Vagina (tissue), 2 donors: ENCODE results near the gene PRSS35.

Source experiments
- POLR2A ChIP-seq, 2 donors: fragments of 450-650 bp; IDR thresholded peaks; one replicate each; pipeline ENCODE4 v1.6.1; 2017; ENCODE audit warnings: antibody characterized with exemption in 2 of 2, mild to moderate bottlenecking in 2 of 2, moderate library complexity in 2 of 2
- POLR2AphosphoS5 ChIP-seq, 2 donors: sonication (generic); formaldehyde crosslinking; IDR thresholded peaks; one replicate each; pipeline ENCODE4 v1.9.0; 2017; ENCODE audit warnings: antibody characterized with exemption in 2 of 2, mild to moderate bottlenecking in 2 of 2, low read depth in 1 of 2; ENCODE audit not compliant: insufficient read depth in 1 of 2
- TF ChIP-seq, protein P1 (sequence below), 3 experiments: fragments of 450-650 bp in 2 of 3; fragments of 200-600 bp in 1 of 3; sonication (generic) in 1 of 3; IDR thresholded peaks; one replicate each; pipeline ENCODE4 v1.5.1; 2017 to 2019; ENCODE audit warnings: antibody characterized with exemption in 3 of 3, mild to moderate bottlenecking in 2 of 3, moderate library complexity in 2 of 3

GRCh38 chr6:83480470-83480869 lies 31.9 kb upstream of the PRSS35 start:
- TF ChIP-seq, protein P1, sequence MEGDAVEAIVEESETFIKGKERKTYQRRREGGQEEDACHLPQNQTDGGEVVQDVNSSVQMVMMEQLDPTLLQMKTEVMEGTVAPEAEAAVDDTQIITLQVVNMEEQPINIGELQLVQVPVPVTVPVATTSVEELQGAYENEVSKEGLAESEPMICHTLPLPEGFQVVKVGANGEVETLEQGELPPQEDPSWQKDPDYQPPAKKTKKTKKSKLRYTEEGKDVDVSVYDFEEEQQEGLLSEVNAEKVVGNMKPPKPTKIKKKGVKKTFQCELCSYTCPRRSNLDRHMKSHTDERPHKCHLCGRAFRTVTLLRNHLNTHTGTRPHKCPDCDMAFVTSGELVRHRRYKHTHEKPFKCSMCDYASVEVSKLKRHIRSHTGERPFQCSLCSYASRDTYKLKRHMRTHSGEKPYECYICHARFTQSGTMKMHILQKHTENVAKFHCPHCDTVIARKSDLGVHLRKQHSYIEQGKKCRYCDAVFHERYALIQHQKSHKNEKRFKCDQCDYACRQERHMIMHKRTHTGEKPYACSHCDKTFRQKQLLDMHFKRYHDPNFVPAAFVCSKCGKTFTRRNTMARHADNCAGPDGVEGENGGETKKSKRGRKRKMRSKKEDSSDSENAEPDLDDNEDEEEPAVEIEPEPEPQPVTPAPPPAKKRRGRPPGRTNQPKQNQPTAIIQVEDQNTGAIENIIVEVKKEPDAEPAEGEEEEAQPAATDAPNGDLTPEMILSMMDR (IDR thresholded peaks at IDR 0.05): no peak
- TF ChIP-seq POLR2AphosphoS5 (IDR thresholded peaks at IDR 0.05; ENCODE audit: insufficient read depth in 1 of 2, low read depth in 1 of 2): no peak
- no peak for TF ChIP-seq POLR2A (IDR thresholded peaks at IDR 0.05)
